Measurements from ENCODE around the gene PPP2R5C. TPM values are rescaled to one million over a fixed set of nuclear protein-coding genes. Genes with fewer than 3 reads are reported as not detected.

PPP2R5C gene
- total and polyA plus RNA-seq, 9 of the 15 experiments (the other 6 are each of a cell fraction or from before 2014, with no cell fraction given): 284 to 617 (median 395) TPM

GRCh38 chr14:101927859-101928258, 166.3 kb downstream of the PPP2R5C start (continued):
- TF ChIP-seq TEAD4 (IDR thresholded peaks at IDR 0.05; ENCODE audit: low read length): peak; percentile 68
- no peak for TF ChIP-seq TEAD4 (CRISPR knock-in tag; IDR thresholded peaks at IDR 0.05; ENCODE audit: borderline replicate concordance)
- TF ChIP-seq TRIM24 (IDR thresholded peaks at IDR 0.05): peak in 1 of 2 experiments; percentile 67; a peak in 1 of 4 replicates
- TF ChIP-seq ZSCAN32 (CRISPR knock-in tag; IDR thresholded peaks at IDR 0.05): no peak
- TF ChIP-seq KDM1A (IDR thresholded peaks at IDR 0.05): 0 out of 4 replicates have a peak, but pooled peaks of 1 of the 2 experiments have one; percentile 17
- no peak for TF ChIP-seq NR4A1 (CRISPR knock-in tag; IDR thresholded peaks at IDR 0.05)
- TF ChIP-seq NR4A1 (tag; IDR thresholded peaks at IDR 0.05): no peak
- no peak for TF ChIP-seq MAFG (tag; conservative IDR thresholded peaks at IDR 0.05)
- no peak for TF ChIP-seq BRCA1 (IDR thresholded peaks at IDR 0.05)
- no peak for TF ChIP-seq BRCA1 (CRISPR knock-in tag; IDR thresholded peaks at IDR 0.05)
- peak; percentile 54; the same call in 1 of the 2 replicates for TF ChIP-seq CBFA2T2 (conservative IDR thresholded peaks at IDR 0.05)
- TF ChIP-seq CREBBP (IDR thresholded peaks at IDR 0.05; ENCODE audit: low read depth, low read length): no peak
- TF ChIP-seq, protein P1, sequence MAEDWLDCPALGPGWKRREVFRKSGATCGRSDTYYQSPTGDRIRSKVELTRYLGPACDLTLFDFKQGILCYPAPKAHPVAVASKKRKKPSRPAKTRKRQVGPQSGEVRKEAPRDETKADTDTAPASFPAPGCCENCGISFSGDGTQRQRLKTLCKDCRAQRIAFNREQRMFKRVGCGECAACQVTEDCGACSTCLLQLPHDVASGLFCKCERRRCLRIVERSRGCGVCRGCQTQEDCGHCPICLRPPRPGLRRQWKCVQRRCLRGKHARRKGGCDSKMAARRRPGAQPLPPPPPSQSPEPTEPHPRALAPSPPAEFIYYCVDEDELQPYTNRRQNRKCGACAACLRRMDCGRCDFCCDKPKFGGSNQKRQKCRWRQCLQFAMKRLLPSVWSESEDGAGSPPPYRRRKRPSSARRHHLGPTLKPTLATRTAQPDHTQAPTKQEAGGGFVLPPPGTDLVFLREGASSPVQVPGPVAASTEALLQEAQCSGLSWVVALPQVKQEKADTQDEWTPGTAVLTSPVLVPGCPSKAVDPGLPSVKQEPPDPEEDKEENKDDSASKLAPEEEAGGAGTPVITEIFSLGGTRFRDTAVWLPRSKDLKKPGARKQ (CRISPR knock-in tag; IDR thresholded peaks at IDR 0.05): no peak
- TF ChIP-seq L3MBTL2 (IDR thresholded peaks at IDR 0.05): peak; percentile 56
- TF ChIP-seq AFF1 (IDR thresholded peaks at IDR 0.05; ENCODE audit: low read depth in 1 of 2, partially characterized antibody in 2 of 2): no peak
- no peak for TF ChIP-seq ZNF785 (CRISPR knock-in tag; IDR thresholded peaks at IDR 0.05)
